HEK293 (cell line): Measurements from ENCODE around the gene GRAMD4.

Experiments used
- CTCF ChIA-PET: fragments of 350-600 bp; formaldehyde crosslinking; extraction: SDS; loops from one replicate; lab custom pipeline; 2021; ENCODE audit warnings: antibody characterized with exemption; lab: Yijun Ruan, JAX
- POLR2A ChIA-PET: fragments of 300-600 bp; formaldehyde crosslinking; extraction: SDS; loops from one replicate; lab custom pipeline; 2020; ENCODE audit warnings: antibody characterized with exemption, inconsistent platforms; lab: Yijun Ruan, JAX
- H3K27ac ChIP-seq: fragments of 200-500 bp; sonication (Bioruptor generic); 2 replicates; pipeline ENCODE4 v1.5.1; 2014; ENCODE audit warnings: low read depth, low read length, control low read depth, inconsistent platforms; ENCODE audit errors: extremely low read depth
- H3K36me3 ChIP-seq, 2 experiments: fragments of 200-500 bp in 1 of 2; sonication (Bioruptor generic) in 1 of 2; 1 replicate in 1 of 2; 2 replicates in 1 of 2; pipeline ENCODE4 v1.5.1; 2014 to 2017; ENCODE audit warnings: inconsistent platforms in 2 of 2, low read length in 2 of 2; ENCODE audit not compliant: control insufficient read depth in 2 of 2, insufficient read depth in 1 of 2
- H3K4me1 ChIP-seq: fragments of 200-500 bp; sonication (Bioruptor generic); 2 replicates; pipeline ENCODE4 v1.5.1; 2014; ENCODE audit warnings: mild to moderate bottlenecking, low read length, inconsistent platforms; ENCODE audit not compliant: control insufficient read depth, insufficient read depth
- H3K4me3 ChIP-seq: 2 replicates; pipeline ENCODE4 v1.5.1; 2011; ENCODE audit warnings: low read depth, mild to moderate bottlenecking, control low read depth, low read length, moderate library complexity
- H3K9me3 ChIP-seq: fragments of 200-500 bp; sonication (Bioruptor generic); 2 replicates; pipeline ENCODE4 v1.5.1; 2014; ENCODE audit warnings: low read depth, low read length, inconsistent platforms; ENCODE audit not compliant: control insufficient read depth, insufficient read depth
- KLF10 ChIP-seq: fragments of 450-650 bp; IDR thresholded peaks from 2 replicates; pipeline ENCODE4 v1.5.1; 2018; ENCODE audit warnings: missing biosample characterization, mild to moderate bottlenecking, missing genetic modification characterization
- SETDB1 ChIP-seq: IDR thresholded peaks from one replicate; pipeline ENCODE4 v1.6.1; 2017; ENCODE audit warnings: mild to moderate bottlenecking, low read length, moderate library complexity, mixed read lengths; ENCODE audit not compliant: insufficient read length
- TRIM28 ChIP-seq: IDR thresholded peaks from 2 replicates; pipeline ENCODE4 v1.6.1; 2011; ENCODE audit warnings: low read length, control low read depth, borderline replicate concordance
- ZBTB48 ChIP-seq: fragments of 450-650 bp; formaldehyde crosslinking; IDR thresholded peaks from 2 replicates; pipeline ENCODE4 v1.5.1; 2016; ENCODE audit warnings: missing biosample characterization, missing genetic modification characterization
- ZNF24 ChIP-seq: fragments of 450-650 bp; formaldehyde crosslinking; IDR thresholded peaks from 2 replicates; pipeline ENCODE4 v1.5.1; 2016; ENCODE audit warnings: missing biosample characterization, missing genetic modification characterization
- ZNF544 ChIP-seq: fragments of 450-650 bp; formaldehyde crosslinking; IDR thresholded peaks from 2 replicates; pipeline ENCODE4 v1.5.0; 2017; ENCODE audit warnings: missing biosample characterization, missing genetic modification characterization
- ZNF596 ChIP-seq: fragments of 450-650 bp; IDR thresholded peaks from 2 replicates; pipeline ENCODE4 v1.5.0; 2018; ENCODE audit warnings: missing biosample characterization, mild to moderate bottlenecking, missing genetic modification characterization, moderate library complexity
- ZNF664 ChIP-seq: fragments of 450-650 bp; formaldehyde crosslinking; IDR thresholded peaks from 2 replicates; pipeline ENCODE4 v1.5.1; 2016; ENCODE audit warnings: missing biosample characterization, missing genetic modification characterization
- TF ChIP-seq, protein P1 (sequence below): fragments of 450-650 bp; formaldehyde crosslinking; IDR thresholded peaks from 2 replicates; pipeline ENCODE4 v1.5.1; 2016; ENCODE audit warnings: missing biosample characterization, missing genetic modification characterization, borderline replicate concordance
- TF ChIP-seq, protein P2 (sequence below): fragments of 450-650 bp; formaldehyde crosslinking; conservative IDR thresholded peaks from 2 replicates; pipeline ENCODE4 v1.5.1; 2016; ENCODE audit warnings: low read depth, missing biosample characterization, missing genetic modification characterization
- TF ChIP-seq, protein P3 (sequence below): fragments of 450-650 bp; formaldehyde crosslinking; IDR thresholded peaks from 2 replicates; pipeline ENCODE4 v1.5.1; 2017; ENCODE audit warnings: missing biosample characterization, missing genetic modification characterization

Gene GRAMD4

DNA sequence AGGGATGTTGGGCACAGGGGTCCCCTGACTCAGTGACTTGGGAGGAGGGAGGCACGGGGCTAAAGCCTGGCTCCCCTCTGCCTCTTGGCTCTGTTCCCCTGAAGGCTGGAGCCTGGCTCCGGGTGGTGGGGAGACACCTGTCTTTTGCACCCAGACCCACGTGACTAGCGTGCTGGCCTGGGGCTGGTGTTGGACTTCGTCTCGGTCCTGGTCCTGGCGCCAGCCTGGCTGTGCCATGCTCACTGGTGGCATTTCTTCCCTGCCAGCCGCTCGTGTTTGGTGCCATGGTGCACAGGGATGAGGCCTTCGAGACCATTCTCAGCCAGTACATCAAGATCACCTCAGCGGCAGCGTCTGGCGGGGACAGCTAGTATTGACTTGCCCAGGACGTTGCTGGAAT lies 56.7 kb downstream of the GRAMD4 start:
- TF ChIP-seq, protein P1, sequence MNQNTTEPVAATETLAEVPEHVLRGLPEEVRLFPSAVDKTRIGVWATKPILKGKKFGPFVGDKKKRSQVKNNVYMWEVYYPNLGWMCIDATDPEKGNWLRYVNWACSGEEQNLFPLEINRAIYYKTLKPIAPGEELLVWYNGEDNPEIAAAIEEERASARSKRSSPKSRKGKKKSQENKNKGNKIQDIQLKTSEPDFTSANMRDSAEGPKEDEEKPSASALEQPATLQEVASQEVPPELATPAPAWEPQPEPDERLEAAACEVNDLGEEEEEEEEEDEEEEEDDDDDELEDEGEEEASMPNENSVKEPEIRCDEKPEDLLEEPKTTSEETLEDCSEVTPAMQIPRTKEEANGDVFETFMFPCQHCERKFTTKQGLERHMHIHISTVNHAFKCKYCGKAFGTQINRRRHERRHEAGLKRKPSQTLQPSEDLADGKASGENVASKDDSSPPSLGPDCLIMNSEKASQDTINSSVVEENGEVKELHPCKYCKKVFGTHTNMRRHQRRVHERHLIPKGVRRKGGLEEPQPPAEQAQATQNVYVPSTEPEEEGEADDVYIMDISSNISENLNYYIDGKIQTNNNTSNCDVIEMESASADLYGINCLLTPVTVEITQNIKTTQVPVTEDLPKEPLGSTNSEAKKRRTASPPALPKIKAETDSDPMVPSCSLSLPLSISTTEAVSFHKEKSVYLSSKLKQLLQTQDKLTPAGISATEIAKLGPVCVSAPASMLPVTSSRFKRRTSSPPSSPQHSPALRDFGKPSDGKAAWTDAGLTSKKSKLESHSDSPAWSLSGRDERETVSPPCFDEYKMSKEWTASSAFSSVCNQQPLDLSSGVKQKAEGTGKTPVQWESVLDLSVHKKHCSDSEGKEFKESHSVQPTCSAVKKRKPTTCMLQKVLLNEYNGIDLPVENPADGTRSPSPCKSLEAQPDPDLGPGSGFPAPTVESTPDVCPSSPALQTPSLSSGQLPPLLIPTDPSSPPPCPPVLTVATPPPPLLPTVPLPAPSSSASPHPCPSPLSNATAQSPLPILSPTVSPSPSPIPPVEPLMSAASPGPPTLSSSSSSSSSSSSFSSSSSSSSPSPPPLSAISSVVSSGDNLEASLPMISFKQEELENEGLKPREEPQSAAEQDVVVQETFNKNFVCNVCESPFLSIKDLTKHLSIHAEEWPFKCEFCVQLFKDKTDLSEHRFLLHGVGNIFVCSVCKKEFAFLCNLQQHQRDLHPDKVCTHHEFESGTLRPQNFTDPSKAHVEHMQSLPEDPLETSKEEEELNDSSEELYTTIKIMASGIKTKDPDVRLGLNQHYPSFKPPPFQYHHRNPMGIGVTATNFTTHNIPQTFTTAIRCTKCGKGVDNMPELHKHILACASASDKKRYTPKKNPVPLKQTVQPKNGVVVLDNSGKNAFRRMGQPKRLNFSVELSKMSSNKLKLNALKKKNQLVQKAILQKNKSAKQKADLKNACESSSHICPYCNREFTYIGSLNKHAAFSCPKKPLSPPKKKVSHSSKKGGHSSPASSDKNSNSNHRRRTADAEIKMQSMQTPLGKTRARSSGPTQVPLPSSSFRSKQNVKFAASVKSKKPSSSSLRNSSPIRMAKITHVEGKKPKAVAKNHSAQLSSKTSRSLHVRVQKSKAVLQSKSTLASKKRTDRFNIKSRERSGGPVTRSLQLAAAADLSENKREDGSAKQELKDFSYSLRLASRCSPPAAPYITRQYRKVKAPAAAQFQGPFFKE (tag by site-specific recombination): no peak
- TF ChIP-seq, protein P2, sequence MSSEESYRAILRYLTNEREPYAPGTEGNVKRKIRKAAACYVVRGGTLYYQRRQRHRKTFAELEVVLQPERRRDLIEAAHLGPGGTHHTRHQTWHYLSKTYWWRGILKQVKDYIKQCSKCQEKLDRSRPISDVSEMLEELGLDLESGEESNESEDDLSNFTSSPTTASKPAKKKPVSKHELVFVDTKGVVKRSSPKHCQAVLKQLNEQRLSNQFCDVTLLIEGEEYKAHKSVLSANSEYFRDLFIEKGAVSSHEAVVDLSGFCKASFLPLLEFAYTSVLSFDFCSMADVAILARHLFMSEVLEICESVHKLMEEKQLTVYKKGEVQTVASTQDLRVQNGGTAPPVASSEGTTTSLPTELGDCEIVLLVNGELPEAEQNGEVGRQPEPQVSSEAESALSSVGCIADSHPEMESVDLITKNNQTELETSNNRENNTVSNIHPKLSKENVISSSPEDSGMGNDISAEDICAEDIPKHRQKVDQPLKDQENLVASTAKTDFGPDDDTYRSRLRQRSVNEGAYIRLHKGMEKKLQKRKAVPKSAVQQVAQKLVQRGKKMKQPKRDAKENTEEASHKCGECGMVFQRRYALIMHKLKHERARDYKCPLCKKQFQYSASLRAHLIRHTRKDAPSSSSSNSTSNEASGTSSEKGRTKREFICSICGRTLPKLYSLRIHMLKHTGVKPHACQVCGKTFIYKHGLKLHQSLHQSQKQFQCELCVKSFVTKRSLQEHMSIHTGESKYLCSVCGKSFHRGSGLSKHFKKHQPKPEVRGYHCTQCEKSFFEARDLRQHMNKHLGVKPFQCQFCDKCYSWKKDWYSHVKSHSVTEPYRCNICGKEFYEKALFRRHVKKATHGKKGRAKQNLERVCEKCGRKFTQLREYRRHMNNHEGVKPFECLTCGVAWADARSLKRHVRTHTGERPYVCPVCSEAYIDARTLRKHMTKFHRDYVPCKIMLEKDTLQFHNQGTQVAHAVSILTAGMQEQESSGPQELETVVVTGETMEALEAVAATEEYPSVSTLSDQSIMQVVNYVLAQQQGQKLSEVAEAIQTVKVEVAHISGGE (tag by site-specific recombination): no peak
- TF ChIP-seq ZNF24 (tag by site-specific recombination) (no peak), ZNF596 (no peak), ZBTB48 (no peak), ZNF544 (tag by site-specific recombination) (no peak), TRIM28 (no peak)
- H3K4me3 ChIP-seq: no peak overlapping the region
- H3K27ac ChIP-seq: no peak overlapping the region
- no peaks in the 10 kb centered on the region for H3K9me3 ChIP-seq
- ChIA-PET CTCF (no interaction called here), POLR2A (no interaction called here)
- H3K36me3 ChIP-seq: peaks cover 0 to 53% of the 10 kb centered on the region in 2 experiments; a peak in 1 of 3 replicates
- H3K4me1 ChIP-seq: no peaks in the 10 kb centered on the region

DNA sequence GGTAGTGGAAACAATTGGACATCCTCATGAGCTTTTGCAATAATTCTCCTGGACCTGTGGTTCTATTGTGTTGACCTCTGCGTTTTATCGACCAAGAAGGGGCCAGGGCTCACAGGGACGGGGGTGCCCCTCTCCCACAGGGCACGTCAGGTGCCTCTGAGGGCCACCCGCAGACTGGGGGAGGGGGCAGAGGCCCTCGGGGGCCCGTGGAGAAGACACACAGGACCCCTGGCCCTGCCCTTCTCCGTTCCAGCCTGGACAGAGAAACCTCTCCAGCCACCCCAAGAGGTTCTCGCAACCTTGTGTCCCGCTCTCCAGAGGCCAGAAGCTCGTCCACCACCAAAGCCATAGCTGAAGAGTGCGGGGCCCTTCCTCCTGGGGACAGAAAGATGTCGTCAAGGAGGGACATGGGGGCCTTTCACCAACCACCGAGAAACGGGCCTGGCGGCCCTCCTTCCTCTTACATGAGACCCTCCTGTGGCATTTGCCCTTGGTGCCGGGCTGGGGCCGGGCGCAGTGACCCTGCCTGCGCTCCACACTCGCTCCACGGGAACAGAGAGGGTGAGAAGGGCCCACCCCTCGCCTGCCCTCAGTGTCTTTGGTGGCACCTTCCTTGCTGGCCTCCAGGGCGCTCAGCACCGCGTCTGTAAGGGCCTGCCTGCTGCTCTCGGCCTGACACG lies 57.3 kb downstream of the GRAMD4 start:
- CTCF ChIA-PET: no interaction called here
- H3K4me1 ChIP-seq: no peaks in the 10 kb centered on the region

More for the DNA sequence above, 57.3 kb downstream of the GRAMD4 start:
- no peak overlapping the region for H3K4me3 ChIP-seq
- H3K9me3 ChIP-seq: no peaks in the 10 kb centered on the region
- no peak for TF ChIP-seq KLF10 (tag by site-specific recombination)
- TF ChIP-seq ZNF664 (tag by site-specific recombination): no peak
- no peak for TF ChIP-seq SETDB1
- TF ChIP-seq, protein P3, sequence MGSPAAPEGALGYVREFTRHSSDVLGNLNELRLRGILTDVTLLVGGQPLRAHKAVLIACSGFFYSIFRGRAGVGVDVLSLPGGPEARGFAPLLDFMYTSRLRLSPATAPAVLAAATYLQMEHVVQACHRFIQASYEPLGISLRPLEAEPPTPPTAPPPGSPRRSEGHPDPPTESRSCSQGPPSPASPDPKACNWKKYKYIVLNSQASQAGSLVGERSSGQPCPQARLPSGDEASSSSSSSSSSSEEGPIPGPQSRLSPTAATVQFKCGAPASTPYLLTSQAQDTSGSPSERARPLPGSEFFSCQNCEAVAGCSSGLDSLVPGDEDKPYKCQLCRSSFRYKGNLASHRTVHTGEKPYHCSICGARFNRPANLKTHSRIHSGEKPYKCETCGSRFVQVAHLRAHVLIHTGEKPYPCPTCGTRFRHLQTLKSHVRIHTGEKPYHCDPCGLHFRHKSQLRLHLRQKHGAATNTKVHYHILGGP (tag by site-specific recombination): no peak
- H3K27ac ChIP-seq: no peak overlapping the region
- peaks cover 0 to 53% of the 10 kb centered on the region in 2 experiments; a peak in 1 of 3 replicates for H3K36me3 ChIP-seq
- POLR2A ChIA-PET: no interaction called here
